CD4-positive, alpha-beta T cell (primary cell): ENCODE results near the gene ARHGEF25. TPM values are rescaled to one million over a fixed set of nuclear protein-coding genes. Genes with fewer than 3 reads are reported as not detected.

ENCODE experiments used
- ATAC-seq: fragments of 200-7000 bp; cut with Tn5 transposase; one replicate; pipeline ENCODE4 v1.10.0; 2022; ENCODE audit warnings: mild to moderate bottlenecking; ENCODE audit not compliant: poor library complexity
- CTCF ChIA-PET: fragments of 350-600 bp; sonication (Branson Sonifier 250); formaldehyde crosslinking; loops from one replicate; lab custom pipeline; 2021; ENCODE audit warnings: antibody characterized with exemption, inconsistent platforms; lab: Charles Lee
- POLR2A ChIA-PET: fragments of 350-600 bp; sonication (Branson Sonifier 250); formaldehyde crosslinking; loops from one replicate; lab custom pipeline; 2021; ENCODE audit warnings: antibody characterized with exemption, inconsistent platforms; lab: Charles Lee
- DNase-seq, 14 experiments: peaks; one replicate each; pipeline ENCODE4 v3.0.0-alpha.2; 2013 to 2020; ENCODE audit warnings: mixed read lengths in 2 of 14
- H3K27ac ChIP-seq, 2 donors: one replicate each; pipeline versions ENCODE4 v1.5.1 to v1.7.0; 2013; ENCODE audit warnings: low read length in 2 of 2, low read depth in 1 of 2, mild to moderate bottlenecking in 1 of 2
- H3K27me3 ChIP-seq, 2 experiments: 1 replicate in 1 of 2; 2 replicates in 1 of 2; pipeline versions ENCODE4 v1.6.1 to v1.7.0; 2013; ENCODE audit warnings: low read length in 2 of 2, control low read depth in 1 of 2, mild to moderate bottlenecking in 1 of 2, moderate library complexity in 1 of 2; ENCODE audit not compliant: insufficient read depth in 2 of 2, control insufficient read depth in 1 of 2
- H3K36me3 ChIP-seq: one replicate; pipeline ENCODE4 v1.6.1; 2013; ENCODE audit warnings: low read length, control low read depth; ENCODE audit not compliant: insufficient read depth
- H3K4me1 ChIP-seq: one replicate; pipeline ENCODE4 v1.6.1; 2013; ENCODE audit warnings: low read length, control low read depth; ENCODE audit not compliant: insufficient read depth
- H3K4me3 ChIP-seq: one replicate; pipeline ENCODE4 v1.5.1; 2013; ENCODE audit warnings: mild to moderate bottlenecking, low read length, moderate library complexity
- H3K9me3 ChIP-seq, 2 experiments: 1 replicate in 1 of 2; 2 replicates in 1 of 2; pipeline versions ENCODE4 v1.6.1 to v1.7.0; 2013; ENCODE audit warnings: low read length in 2 of 2, mild to moderate bottlenecking in 2 of 2, control low read depth in 1 of 2, moderate library complexity in 1 of 2; ENCODE audit not compliant: control insufficient read depth in 1 of 2, insufficient read depth in 1 of 2
- H3K27ac Mint-ChIP-seq: one replicate; pipeline ENCODE4 v1.8.0; 2020; ENCODE audit warnings: mixed read lengths
- H3K27me3 Mint-ChIP-seq: one replicate; pipeline ENCODE4 v1.8.0; 2021; ENCODE audit warnings: mixed read lengths
- H3K36me3 Mint-ChIP-seq: one replicate; pipeline ENCODE4 v1.8.0; 2021; ENCODE audit warnings: low read depth, mixed read lengths
- H3K4me1 Mint-ChIP-seq: one replicate; pipeline ENCODE4 v1.8.0; 2021; ENCODE audit warnings: low read depth, mixed read lengths
- H3K4me3 Mint-ChIP-seq: one replicate; pipeline ENCODE4 v1.8.0; 2020; ENCODE audit warnings: mild to moderate bottlenecking, mixed read lengths
- H3K9me3 Mint-ChIP-seq: one replicate; pipeline ENCODE4 v1.8.0; 2020; ENCODE audit warnings: mixed read lengths
- intact Hi-C, 2 experiments: fragments of 100-400 bp; cut with DNase I in 1 of 2; cut with micrococcal nuclease in 1 of 2; formaldehyde crosslinking; loops; one replicate each; pipeline versions ENCODE4 v1.15.1 to v1.9.0; 2023 to 2025; cut with DNase I, micrococcal nuclease
- total RNA-seq, 174 experiments: library from RNA in 2 of 174; stranded (reverse) in 2 of 174; gene quantifications; one replicate each; pipeline ENCODE4 v1.2.3 and lab custom pipeline; 2021 to 2026
- TF ChIP-seq, protein P1 (sequence below): fragments of 200-600 bp; IDR thresholded peaks from one replicate; pipeline ENCODE4 v1.8.0; 2022; ENCODE audit warnings: antibody characterized with exemption, mild to moderate bottlenecking

ARHGEF25 gene
- total RNA-seq, 2 experiments from 2014 or later = 0.25 to 0.27 TPM

- peak overlapping the region; percentile 40 for H3K4me3 ChIP-seq
- POLR2A ChIA-PET = interaction anchor here (0.7 to 1.8 kb wide), 4 partner anchors 15 to 126 kb away, joined by 3 to 7 read pairs (median 4); partner anchors contain the start of gene PIP4K2C
- Mint-ChIP-seq H3K27ac (no peak overlapping the region), H3K9me3 (no peaks in the 10 kb centered on the region), H3K4me1 (peaks cover 33% of the 10 kb centered on the region), H3K4me3 (peak overlapping the region; percentile 80), H3K36me3 (no peaks in the 10 kb centered on the region), H3K27me3 (peaks cover 100% of the 10 kb centered on the region)
- DNase-seq (peak in 3 of 14 experiments; percentile 16 to 34 (median 29)), ATAC-seq (no peak)
- no peaks in the 10 kb centered on the region for H3K36me3 ChIP-seq
- H3K27ac ChIP-seq = no peak overlapping the region
- H3K9me3 ChIP-seq = peaks cover 0 to 17% of the 10 kb centered on the region in 2 experiments
- CTCF ChIA-PET = interaction anchor here (1.0 to 3.6 kb wide), 4 partner anchors 12 to 162 kb away, joined by 5 to 36 read pairs (median 7); partner anchors contain the start of genes B4GALNT1 and GLI1
- H3K4me1 ChIP-seq = peaks cover 33% of the 10 kb centered on the region
- intact Hi-C loops = loop anchor here (1.0 to 2.0 kb wide), 3 partner anchors 38 to 162 kb away; partner anchors contain the start of gene GLI1 (in 2 of the 2)
- peaks cover 85 to 86% of the 10 kb centered on the region in 2 experiments for H3K27me3 ChIP-seq
- TF ChIP-seq, protein P1, sequence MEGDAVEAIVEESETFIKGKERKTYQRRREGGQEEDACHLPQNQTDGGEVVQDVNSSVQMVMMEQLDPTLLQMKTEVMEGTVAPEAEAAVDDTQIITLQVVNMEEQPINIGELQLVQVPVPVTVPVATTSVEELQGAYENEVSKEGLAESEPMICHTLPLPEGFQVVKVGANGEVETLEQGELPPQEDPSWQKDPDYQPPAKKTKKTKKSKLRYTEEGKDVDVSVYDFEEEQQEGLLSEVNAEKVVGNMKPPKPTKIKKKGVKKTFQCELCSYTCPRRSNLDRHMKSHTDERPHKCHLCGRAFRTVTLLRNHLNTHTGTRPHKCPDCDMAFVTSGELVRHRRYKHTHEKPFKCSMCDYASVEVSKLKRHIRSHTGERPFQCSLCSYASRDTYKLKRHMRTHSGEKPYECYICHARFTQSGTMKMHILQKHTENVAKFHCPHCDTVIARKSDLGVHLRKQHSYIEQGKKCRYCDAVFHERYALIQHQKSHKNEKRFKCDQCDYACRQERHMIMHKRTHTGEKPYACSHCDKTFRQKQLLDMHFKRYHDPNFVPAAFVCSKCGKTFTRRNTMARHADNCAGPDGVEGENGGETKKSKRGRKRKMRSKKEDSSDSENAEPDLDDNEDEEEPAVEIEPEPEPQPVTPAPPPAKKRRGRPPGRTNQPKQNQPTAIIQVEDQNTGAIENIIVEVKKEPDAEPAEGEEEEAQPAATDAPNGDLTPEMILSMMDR = no peak
Observed at GRCh38 chr12:57620936-57621496, 9.8 kb downstream of the ARHGEF25 start.

DNA sequence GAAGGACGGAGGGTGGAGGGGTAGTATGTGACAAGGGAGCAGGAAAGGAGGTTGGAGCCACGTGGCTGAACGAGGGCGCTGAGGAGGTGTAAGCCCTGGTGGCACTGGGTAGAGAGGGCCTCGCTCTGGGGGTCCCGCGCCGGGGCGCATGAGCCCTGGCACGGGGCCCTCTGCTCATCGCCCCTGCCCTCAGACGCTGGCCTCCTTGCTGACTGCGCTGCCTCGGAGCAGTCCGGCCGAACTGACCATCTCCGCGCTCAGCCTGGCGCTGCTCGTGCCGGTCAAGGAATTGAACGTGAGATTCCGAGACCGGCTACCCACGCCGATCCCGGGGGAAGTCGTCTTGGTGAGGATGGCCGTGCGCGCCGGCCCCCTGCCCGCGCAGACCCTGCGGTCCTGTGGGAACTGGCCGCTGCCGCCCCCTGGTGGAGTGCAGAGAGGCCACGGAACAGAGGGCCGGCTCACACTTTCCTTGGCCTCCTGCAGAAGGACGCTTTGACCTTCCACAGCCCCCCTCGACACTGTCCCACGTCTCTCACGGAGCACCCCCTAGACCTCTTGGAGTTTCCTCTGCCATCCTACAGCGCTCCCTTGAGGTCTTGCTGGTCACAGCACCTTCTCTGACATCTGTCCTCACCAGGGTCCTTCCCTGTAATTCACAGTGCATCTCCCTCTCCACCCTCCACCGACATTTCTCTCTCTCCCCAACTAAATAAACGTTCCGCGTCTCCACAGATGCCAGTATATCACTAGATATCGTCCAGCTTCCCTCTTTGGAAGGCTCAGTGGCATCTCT is 10.5 kb downstream of the ARHGEF25 start:
- H3K4me1 Mint-ChIP-seq = peaks cover 34% of the 10 kb centered on the region
- peaks cover 89 to 93% of the 10 kb centered on the region in 2 experiments for H3K27me3 ChIP-seq
- no peaks in the 10 kb centered on the region for H3K9me3 Mint-ChIP-seq
- H3K27ac Mint-ChIP-seq = no peak overlapping the region
- peak overlapping the region; percentile 40 for H3K4me3 ChIP-seq
- H3K4me3 Mint-ChIP-seq = peak overlapping the region; percentile 80
- CTCF ChIA-PET = interaction anchor here (1.0 to 3.6 kb wide), 5 partner anchors 12 to 163 kb away, joined by 4 to 36 read pairs (median 8); partner anchors contain the start of genes B4GALNT1 and GLI1
- no peaks in the 10 kb centered on the region for H3K36me3 Mint-ChIP-seq
- TF ChIP-seq, protein P1 = peak; percentile 96
- ATAC-seq (peak; percentile 66), DNase-seq (peak; percentile 33 to 77 (median 50))
- POLR2A ChIA-PET = interaction anchor here (0.7 to 1.8 kb wide), 3 partner anchors 30 to 125 kb away, joined by 3 to 7 read pairs (median 5); partner anchors contain the start of gene PIP4K2C
- H3K36me3 ChIP-seq = no peaks in the 10 kb centered on the region
- H3K9me3 ChIP-seq = peaks cover 0 to 17% of the 10 kb centered on the region in 2 experiments
- H3K27ac ChIP-seq = no peak overlapping the region
- intact Hi-C loops = loop anchor here (1.0 to 2.0 kb wide), 3 partner anchors 38 to 163 kb away; partner anchors contain the start of gene GLI1 (in 2 of the 2)
- peaks cover 33% of the 10 kb centered on the region for H3K4me1 ChIP-seq
- peaks cover 100% of the 10 kb centered on the region for H3K27me3 Mint-ChIP-seq
